ENCODE measurements around the gene MARK1.
"Not testable (repeated sequence)": the region's sequence is repeated elsewhere in the genome, so short reads cannot be mapped to it uniquely, and the experiment has no call there.

MARK1 gene

DNA sequence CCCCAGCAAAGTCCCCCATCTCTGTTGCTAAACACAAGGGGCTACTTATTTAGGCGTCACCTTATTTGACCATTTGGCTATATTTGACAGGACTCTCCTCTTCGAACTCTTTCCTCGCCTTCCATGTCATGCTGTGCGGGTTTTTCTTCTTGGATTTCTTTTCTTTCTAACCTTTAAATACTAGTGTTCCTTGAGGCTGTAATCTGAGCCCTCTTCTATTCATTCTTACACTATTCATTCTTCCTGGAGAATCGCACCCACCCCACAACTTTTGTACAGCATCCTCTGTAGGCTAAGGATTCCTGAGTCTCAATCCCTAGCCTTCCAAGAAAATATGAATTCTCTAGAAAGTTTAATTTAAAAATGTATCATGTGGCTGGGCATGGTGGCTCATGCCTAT, 100.5 kb downstream of the MARK1 start:
- DNase-seq (ENCODE audit: low spot score): no peak

GRCh38 chr1:220631238-220631815, 103.4 kb downstream of the MARK1 start:
- no peak for DNase-seq (ENCODE audit: low spot score)

DNA sequence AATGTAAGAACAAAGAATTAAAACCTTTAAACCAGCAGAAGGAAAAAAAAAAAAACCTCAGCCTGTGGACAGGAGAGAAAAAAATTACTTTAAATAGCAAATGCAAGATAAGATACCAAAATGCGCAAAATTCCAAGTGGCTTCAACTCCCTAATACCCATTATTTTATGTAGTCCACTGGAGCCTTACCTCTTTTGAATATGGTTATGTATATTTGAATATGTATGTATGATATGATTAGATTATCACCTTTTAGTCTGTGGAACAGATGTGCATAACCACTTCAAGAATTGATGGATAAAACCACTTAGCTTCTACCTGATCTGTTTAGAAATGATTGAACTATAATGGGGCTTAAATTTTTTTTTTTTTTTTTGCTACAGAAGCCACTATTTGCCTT, 109.8 kb downstream of the MARK1 start:
- DNase-seq (ENCODE audit: low spot score): no peak

DNA sequence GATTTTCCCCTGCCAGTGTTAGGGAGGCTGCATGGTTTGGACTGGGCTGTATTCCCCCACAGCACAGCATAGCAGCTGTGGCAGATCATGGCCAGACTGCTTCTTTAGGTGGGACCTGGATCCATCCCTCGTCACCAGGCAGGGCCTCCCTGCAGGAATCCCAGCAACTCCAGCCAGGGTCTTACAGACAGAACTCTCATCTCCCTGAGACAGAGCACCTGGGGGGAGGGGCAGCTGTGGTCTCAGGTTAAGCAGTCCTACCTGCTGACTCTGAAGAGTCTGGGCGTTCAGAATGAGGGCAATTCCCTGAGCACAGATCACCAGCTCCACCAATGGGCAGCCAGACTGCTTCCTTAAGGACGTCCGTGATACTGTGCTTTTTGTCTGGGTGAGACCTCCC, 114.3 kb downstream of the MARK1 start:
- no peak for DNase-seq (ENCODE audit: low spot score)

DNA sequence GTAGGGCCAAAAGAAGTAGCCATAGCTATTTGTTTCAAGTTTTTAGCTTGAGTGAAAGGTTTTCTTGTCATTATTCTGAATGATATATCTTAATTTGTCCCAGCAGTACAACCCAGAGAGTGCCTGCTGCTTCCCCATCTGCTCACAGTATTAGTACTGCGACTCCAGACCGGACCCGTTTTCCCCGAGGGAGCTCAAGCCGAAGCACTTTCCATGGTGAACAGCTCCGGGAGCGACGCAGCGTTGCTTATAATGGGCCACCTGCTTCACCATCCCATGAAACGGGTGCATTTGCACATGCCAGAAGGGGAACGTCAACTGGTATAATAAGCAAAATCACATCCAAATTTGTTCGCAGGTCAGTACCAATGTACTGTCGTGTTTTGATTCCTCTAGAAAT, 125.1 kb downstream of the MARK1 start:
- no peak for DNase-seq (ENCODE audit: low spot score)

- no peak for DNase-seq (ENCODE audit: low spot score)
Measured at GRCh38 chr1:220655509-220655908, 127.6 kb downstream of the MARK1 start.

DNA sequence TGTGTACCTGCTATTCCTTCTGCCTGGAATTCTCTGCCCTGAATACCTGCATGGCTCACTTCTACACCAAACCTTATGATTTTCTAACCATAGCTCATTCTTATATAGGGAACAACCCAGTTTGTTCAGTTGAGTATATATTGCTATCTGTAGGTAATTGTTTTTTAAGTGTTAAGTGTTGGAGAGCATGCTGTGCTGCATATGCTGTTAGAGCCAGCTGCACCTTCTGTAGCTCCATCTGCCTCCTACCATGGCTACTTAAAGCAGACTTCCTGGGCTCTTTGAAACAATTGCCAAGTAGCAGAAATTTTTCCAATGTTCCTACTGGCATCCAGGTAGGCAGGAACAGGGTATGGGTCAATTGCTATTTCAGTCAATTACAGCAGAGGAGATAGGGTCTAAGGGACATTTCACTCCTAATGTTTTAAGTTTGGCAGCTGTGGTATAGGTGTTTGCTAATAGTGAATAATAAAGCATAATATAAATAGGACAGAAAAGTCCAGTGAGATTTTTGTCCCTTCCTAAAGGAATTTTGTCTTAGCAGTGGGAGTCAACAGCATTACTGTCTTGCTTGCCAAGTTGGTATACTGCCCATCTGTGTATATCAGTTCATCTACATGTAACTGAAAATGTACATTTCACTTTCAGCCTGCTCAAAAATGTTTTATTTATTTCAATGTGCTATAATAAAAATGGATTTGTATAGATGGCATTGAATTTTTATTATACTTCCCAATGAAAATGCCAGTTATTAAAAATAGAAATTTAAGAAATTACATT, 128.2 kb downstream of the MARK1 start:
- no peak for DNase-seq (ENCODE audit: low spot score)

DNA sequence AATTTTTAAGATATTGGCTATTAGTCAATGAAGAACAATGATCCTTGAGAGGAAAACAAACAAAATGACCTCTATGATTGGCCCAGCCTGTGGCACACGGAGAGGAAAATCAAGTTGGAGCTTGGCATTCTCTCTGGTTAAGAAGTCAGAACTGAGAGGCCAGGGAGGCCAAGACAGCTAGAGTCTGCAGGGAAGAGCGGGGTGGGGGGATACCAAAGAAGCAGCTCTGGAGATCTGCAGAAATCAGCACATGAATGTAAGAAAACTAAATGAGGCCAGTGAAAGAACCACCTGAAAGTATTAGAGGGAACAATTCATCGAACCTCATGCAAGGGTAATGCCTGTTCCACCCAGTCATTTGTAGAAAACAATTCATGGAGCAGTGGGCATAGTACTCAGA, 138.4 kb downstream of the MARK1 start:
- no peak for DNase-seq (ENCODE audit: low spot score)

DNA sequence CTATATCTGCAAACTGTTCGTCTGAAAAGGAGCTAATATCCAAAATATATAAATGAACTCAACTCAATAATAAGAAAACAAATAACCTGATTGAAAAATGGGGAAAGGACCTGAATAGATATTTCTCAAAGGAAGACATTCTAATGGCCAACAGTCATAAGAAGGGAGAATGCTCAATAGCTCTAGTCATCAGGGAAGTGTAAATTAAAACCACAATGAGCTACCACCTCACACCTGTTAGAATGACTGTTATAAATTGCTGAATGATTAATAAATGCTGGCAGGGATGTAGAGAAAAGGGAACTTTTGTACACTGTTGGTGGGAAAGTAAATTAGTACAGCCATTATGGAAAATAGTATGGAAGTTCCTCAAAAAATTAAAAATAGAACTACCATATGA, 141.1 kb downstream of the MARK1 start:
- DNase-seq (ENCODE audit: low spot score): no peak

DNA sequence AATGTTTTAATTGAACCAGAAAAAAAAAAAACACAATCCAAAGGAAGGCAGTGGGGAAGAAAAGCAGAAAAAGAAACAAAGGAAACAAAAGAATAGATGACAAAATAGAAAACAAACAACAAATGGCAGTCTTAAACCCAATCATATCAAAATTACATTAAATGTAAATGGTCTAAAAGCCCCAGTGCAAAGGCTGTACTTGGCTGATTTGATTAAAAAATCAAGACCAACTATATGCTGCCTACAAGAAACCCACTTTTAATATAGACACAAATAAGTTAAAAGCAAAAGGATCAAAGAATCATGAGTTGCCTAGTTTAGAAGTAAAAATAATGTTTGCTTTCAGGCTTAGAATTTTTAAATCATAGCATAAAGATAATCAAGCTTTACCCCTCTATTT, 142.4 kb downstream of the MARK1 start:
- DNase-seq (ENCODE audit: low spot score): no peak

DNA sequence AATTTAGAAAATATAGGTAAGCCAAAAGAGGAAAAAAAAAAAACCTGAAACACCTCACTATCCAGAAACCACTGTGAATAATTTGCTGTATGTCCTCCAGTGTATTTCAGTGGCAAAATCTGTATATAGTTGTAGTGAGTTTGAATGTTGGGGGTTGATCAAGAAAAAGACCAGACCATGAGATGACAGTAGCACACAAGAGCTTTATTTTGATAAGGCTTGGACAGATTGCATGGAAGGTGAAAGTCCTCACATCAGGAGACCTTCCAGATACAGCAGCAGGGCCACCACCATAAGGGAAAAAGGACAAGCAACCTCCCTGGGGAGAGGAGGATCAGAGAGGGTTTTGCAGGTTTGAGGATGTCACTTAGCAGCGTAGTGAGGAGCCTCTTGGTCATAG, 146.0 kb downstream of the MARK1 start:
- no peak for DNase-seq (ENCODE audit: low spot score)

- no peak for DNase-seq (ENCODE audit: low spot score)
Measured at GRCh38 chr1:220677251-220677650, 149.3 kb downstream of the MARK1 start.

DNA sequence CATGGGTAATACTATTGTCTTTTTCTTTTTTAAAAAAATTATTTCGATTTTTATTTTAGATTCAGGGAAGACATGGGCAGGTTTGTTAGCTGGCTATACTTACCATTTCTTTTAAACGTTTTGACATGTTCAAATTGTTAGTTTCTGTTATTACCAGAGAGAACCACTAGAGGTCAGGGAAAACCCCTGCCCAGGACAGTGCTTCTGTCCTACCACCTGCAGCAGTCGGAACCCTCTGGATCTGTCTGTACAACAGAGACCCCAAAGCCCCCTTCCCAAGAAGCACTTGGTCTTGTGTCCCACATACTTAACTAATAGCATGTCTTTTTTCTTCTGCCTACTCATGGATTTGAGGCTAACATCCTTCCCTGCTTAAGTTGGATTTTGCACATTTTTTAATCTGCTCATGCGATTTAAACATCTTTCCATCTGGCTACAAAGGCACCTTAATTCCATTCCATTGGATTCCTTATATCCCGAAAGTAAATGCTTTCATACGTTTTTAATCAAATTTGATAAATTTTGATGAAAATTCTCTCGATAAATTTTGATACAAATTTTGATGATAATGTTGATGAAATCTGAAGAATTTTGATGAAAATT, 152.2 kb downstream of the MARK1 start:
- peak; percentile 53 for DNase-seq (ENCODE audit: low spot score)

DNA sequence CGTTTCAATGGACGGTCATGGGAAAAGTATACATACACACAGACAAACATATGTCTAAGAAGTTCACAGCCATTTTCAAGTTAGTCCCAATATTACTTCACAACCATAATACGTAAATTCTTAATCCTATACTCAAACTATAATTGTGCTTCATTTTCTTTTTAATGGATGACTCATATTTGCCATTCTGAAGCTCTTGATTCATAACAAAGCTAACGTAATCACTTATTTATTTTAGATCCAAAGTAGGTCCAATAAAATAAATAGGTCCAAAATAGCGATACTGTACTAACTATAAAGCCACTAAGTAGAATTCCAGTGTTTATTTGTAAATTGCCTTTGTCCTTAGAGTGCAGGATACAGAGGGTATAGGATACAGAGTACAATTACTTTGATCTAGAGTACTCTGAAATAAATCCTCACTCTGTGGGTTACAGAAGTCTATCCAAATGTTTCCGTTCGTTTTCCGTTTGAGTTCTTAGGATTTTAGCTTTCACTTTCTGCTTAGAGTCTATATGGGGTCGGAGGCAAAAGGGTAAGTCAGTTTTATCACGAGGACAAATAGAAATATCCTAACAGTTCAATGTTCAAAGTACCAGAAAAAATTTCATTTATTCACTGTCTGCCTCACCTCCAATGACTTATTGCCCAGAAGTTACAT, 153.4 kb downstream of the MARK1 start:
- no peak for DNase-seq (ENCODE audit: low spot score)

DNA sequence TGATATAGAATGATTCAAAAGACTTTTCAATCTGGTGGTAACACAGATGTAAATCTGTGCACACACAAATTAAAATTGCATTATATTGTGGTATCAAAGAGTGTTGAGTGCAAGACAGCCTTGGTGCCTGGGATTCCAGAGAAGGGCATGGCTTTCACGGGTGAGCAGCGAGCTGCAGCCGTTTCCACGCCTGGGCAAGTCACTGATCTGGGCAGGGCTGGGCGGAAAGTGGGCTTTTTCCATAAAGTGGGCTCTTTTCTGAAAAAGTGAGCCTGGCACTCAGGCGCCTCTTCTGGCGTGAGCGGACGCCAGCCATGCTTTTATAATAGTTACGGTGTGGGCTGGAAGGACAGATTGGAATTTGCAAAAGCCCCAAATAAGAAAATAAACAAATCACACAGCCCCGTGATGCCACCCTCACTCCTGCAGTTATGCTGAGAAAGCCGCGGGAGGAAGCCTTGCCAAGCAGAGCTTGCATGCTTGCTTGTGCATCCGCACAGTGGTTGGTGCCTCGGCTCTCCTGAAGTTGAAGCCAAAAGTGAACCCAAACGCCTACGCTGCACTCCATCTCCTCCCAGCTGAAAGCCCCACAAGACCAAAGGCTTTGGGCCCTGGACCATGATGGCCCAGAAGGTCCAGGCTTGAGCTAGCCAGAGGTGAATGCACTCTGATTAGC, 155.1 kb downstream of the MARK1 start:
- DNase-seq (ENCODE audit: low spot score): no peak

DNA sequence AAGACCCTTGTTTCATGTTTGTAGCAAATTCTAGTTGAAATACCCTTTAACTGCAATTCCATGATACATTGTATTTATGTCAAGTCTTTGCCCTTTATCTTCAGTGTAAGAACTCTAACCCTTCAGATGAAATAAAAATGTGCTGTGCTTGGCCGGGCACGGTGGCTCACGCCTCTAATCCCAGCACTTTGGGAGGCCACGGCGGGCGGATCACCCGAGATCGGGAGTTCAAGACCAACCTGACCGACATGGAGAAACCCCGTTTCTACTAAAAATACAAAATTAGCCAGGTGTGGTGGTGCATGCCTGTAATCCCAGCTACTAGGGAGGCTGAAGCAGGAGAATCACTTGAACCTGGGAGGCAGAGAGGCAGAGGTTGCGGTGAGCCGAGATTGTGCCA, 155.8 kb downstream of the MARK1 start:
- DNase-seq (ENCODE audit: low spot score): not testable (repeated sequence)

DNA sequence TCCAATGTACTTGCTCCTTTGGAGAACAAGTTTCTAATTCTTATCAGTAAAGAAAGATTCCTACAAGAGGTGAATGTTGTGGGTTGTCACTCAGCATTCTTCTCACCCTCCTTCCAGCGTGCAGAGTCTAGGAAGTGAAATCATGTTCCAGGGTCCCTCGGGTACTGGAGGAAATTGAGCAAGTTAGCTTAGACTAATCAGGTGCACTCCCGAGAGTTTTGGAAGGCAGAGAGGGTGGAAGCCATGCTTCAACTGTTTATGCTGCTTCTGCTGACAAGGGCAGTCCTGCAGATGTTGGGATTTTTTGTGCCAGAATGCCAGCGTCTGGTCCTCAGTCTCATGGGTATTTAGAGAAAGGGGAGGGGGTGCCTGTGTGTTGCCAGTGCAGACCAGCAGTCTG, 157.0 kb downstream of the MARK1 start:
- no peak for DNase-seq (ENCODE audit: low spot score)

- DNase-seq (ENCODE audit: low spot score): no peak
Measured at GRCh38 chr1:220685879-220686278, 157.9 kb downstream of the MARK1 start.

DNA sequence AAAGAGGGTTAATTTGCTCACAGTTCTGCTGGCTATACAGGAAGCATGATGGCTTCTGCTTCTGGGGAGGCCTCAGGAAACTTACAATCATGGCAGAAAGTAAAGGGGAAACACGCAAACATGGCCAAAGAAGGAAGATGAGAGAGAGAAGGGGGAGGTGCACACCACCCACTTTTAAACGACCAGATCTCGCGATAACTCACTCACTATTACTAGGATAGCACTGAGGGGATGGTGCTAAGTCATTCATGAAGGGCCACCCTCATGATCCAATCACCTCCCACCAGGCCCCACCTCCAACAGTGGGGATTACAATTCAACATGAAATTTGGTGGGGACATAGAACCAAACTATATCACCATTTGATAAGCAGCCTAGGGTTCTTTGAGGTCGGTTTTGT, 159.9 kb downstream of the MARK1 start:
- no peak for DNase-seq (ENCODE audit: low spot score)

GRCh38 chr1:220689666-220690065, 161.7 kb downstream of the MARK1 start:
- DNase-seq (ENCODE audit: low spot score): no peak

DNA sequence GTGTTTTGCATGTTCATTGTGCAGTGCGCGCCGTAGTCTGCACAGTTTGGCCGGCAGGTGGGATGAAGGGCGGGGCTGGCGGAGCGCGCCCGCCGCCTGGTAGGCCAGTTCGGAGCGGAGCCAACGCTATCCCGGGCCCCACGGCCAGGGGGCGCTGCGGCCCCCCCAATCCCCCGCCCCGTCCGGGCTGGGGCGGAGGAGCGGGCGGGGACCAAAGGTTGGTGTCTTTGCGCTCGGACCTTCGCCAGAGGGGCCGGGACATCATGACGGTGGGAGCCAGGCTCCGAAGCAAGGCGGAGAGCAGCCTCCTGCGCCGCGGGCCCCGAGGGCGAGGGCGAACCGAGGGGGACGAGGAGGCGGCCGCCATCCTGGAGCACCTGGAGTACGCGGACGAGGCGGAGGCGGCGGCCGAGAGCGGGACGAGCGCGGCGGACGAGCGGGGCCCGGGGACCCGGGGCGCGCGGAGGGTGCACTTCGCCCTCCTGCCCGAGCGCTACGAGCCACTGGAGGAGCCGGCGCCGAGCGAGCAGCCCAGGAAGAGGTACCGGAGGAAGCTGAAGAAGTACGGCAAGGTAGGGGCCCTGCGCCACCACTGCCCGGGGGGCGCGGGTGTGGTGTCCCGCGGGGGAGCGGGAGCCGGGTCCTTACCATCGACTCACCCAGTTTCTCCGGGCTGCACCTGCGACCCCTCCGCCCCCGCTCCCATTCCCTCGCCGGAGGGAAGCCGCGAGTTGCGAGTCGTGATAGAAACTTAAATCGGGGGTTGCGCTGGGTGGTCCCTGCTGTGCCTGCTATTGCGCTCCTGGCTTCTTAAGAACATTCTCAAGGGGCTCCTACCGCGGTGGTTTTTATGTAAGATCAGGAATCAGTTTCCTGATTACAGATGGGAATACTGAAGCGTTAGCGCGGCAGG, 162.5 kb downstream of the MARK1 start, which contains the start of gene C1orf115:
TSS of gene C1orf115 (plus strand) at position 224 of the 913 bp plus-strand sequence. CDS start at position 264, 40 bp downstream.
- peak; percentile 93 for DNase-seq (ENCODE audit: low spot score)

Data from germinal center (tissue), 1 donor.